ENCODE measurements around the gene NOVA2. TPM values are rescaled to one million over a fixed set of nuclear protein-coding genes. Genes with fewer than 3 reads are reported as not detected.

NOVA2 gene
- polyA plus RNA-seq, 12 donors, result 2.8 to 4.8 (median 3.7) TPM; not detected in 1

DNA sequence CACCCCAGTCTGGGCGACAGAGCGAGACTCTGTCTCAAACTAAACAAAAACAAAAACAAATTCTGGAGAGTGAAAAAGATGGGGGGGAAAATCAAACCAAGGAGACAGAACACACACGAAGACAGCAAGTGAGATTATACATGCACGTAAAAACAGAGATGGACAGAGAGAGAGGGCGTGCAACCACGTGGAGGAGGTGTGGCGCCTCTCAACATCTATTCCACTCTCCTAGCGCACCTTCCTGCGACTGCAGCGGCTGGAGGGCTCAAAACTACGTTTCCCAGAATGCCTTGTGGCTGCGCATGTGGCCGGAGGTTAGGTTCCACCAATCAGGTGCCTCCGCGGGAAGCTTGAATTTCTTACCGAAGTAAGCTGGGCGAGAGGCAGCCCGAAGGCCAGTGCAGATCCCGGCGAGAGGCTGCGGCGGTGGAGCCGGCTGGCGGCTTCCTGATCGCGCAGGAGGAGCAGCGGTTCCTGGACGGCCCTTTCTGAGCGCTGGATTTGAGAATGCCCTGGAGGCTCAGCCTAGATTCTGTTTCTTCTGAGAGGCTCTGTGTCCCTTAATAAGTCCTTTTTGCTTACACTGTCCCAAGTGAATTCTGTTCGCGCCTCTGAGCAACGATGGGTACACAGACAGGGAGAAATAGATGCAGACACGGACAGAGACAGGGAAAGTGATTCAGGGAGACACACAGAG, 46.0 kb downstream of the NOVA2 start:
- peak; percentile 89 for DNase-seq

DNA sequence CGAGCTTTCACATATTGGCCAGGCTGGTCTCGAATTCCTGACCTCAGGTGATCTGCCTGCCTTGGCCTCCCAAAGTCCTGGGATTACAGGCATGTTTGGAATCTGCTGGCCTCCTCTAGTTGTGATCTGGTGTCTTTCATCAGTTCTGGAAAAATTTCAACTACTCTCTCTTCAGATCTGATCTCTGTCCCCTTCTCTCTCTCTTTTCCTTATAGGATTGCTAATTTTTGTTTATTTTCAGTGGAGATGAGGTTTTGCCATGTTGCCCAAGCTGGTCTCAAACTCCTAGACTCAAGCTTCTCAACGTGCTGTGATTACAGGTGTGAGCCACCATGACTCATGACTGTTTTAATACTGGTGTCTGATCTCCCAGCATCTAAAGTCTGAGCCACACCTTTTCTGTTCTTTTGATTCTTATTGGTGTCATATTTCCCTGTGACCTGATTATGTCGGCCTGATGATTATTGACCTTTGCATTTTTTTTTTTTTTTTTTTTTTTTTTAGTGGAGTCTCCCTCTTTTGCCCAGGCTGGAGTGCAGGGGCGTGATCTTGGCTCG, 48.7 kb downstream of the NOVA2 start:
- no peak for DNase-seq

DNA sequence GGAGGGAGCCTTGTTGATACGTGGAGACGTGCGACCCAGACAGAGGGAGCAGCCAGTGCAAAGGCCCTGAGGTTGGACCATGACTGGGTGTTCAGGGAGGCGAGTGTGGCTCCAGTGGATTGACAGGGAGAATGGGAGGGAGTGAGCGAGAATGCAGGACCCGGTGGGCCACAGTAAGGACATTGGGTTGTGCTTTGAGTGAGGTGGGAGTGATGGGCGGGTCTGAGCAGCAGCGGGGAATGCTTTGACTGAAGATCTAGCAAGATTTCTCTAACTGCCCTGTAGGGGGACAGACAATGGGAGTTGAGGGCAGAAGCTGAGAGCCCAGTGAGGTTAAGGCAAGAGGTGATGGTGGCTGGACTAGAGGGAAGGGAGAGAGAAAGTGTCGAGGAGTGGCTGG, 51.4 kb downstream of the NOVA2 start:
- DNase-seq, result no peak

DNA sequence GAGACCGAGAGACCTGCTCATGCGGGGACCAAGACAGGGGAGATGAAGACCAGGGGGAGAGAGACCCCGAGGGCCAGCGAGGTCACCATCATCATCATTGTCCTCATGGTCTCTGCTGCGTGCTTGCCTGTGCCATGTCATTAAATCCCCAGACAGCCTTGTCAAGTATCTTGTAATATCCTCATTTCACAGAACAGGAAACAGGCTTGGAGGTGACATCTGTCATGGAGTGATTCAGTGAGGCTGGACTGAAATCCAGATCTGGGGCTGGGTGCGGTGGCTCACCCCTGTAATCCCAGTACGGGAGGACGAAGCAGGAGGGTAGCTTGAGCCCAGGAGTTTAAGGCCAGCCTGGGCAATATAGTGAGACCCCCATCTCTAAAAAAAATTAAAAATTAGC, 53.2 kb downstream of the NOVA2 start:
- no peak for DNase-seq

DNA sequence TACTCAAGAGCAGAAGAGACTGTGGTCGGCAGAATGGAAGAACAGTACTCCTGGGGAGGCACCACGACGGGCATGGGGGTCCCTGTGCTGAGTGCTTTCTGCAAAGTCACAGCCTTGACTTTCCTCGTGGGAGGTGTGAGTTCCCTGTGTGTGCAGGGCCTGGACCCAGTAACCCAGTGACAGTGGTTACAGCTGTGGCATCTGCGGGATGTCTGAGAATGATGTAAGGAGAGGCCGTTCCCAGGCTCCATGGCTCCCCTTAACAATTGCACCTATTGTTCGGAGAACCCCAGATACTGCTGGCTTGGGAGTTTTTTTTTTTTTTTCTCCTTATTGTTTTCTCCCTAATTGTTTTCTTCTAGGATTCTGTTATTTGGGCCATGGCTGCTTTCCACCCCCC, 54.0 kb downstream of the NOVA2 start:
- DNase-seq, result no peak

DNA sequence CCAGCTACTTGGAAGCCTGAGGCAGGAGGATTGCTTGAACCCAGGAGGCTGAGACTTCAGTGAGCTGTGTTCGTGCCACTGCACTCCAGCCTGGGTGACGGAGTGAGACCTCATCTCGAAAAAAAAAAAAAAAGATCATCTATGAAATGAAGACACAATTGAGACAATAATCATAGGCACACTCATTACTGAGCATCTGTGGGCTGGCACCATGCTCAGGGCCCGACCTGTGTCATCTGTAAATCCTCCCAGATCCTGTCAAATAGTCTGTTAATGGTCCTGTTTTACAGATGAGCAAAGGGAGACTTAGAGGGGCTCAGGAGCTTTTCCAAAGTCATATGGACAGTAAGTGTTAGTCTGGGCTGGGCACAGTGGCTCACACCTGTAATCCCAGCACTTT, 54.9 kb downstream of the NOVA2 start:
- no peak for DNase-seq

DNA sequence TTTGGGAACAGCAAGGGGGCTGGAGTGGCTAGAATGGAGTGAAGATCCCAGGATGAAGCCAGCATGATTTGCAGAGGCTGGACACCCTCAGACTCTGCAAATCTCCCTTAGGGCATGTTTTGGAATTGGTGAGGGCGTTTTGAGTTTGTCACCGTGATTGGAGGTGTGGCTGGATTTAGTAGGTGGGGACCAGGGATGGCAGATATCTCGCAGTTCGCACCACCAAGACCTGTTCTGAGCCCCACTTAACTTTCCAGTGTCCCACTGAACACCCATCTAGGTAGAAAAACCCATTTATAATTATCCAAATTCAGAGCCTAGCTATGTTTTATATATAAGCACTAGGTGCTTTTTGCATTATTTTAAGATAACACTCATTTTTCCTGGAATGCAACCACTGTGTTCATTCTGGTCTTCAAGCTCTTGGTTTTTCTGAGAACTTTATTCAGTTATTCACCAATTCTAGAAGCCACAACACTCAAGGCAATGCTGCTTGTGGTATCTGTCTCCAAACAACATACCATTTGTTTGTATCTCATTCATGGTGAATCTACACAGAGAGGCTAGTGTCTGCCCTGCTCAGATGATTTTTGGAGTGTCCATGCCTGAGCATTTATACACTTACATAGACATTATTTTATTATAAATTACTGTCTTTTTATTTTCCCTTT, 56.1 kb downstream of the NOVA2 start:
- DNase-seq, result no peak

DNA sequence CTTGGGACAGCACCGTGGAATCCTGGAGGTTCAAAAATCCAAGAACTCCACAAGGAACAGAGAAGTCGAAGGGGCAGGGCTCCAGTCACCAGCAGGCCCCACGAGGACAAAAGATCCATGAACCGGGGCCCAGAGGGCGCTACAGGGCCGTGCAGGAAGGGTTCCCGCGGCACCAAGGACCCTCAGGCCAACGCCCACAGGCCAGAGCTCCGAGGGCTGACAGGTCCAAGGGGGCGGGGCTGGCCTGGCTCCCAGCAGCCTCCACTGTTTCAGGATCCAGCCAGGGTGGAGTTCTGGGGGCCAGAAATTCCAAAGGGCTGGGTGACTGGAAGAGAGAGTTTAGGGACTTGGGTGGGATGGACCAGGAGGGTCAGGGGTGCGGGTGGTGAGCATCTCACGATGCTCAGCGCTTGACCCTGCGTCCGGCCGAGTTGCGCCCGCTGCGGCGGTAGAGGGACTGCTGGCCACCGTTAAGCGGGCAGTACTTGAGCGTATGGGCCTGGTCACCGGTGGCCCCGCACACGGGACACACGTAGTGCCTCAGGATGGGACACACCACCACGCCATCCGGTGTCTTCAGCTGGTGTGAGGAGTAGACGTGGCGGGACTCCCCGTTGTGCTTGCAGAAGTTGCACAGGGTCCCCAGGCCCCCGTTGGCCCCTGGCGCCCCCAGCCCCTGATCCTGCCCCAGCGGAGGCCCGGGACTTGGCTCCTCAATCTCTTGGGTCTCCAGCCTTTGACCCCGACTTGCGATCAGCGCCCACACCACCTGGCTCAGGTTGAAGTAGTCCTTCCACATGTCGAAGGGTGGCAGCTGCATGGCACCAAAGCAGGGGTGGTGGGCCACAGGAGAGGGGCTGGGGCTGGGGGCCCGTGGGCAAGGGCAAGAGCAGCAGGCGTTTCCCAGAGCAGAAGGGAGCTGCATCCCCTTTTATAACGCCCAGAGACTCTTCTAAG, 59.5 kb downstream of the NOVA2 start, which contains the start of gene NANOS2:
Gene NANOS2 (minus strand): TSS at position 905 of the 957 bp plus-strand sequence. CDS start 85 bp downstream, at position 820.
- no peak for DNase-seq

DNA sequence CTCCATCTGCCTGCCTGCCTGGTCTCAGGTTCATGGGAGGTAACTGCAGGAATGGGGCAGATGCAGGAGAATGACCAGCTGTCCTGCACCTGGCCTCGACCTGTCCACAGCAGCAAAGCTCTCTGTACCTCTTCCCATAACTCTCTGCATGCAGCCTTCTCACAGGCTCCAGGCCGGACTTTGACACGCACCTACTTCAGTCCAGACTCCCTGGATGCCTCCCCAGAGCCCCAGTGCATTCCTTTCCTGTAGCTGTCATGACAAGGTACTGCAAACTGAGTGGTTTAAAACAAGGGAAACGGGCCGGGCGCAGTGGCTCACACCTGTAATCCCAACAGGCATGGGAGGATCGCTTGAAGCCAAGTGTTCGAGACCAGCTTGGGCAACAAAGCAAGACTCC, 62.4 kb downstream of the NOVA2 start:
- DNase-seq, result no peak

DNA sequence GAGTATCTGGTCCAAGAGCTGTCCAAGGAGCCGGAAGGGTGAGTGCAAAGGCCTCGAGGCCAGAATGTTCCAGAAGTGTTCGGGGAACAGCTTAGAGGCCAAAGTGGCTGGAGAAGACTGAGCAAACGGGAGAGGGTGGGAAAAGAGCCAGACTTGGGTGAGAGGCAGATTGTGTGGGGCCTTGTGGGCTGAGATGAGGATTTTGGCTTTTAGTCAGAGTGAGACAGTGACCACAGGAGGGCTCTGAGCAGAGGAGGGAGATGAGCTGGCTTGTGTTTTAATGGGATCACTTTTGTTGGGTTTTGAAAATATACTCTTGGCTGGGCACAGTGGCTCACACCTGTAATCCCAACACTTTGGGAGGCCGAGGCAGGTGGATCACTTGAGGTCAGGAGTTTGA, 64.7 kb downstream of the NOVA2 start:
- DNase-seq, result no peak

DNA sequence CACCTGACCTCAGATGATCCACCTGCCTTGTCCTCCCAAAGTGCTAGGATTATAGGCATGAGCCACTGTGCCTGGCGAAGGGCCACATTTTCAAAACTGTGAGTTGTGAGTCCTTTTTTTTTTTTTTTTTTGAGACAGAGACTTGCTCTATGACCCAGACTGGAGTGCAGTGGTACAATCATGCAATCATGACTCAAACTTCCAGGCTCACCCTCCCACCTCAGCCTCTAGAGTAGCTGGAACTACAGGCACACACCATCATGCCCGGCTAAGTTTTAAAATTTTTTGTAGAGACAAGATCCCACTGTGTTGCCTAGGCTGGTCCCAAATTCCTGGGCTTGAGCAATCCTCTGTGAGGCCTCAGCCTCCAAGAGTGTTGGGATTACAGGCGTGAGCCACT, 67.4 kb downstream of the NOVA2 start:
- DNase-seq, result no peak

DNA sequence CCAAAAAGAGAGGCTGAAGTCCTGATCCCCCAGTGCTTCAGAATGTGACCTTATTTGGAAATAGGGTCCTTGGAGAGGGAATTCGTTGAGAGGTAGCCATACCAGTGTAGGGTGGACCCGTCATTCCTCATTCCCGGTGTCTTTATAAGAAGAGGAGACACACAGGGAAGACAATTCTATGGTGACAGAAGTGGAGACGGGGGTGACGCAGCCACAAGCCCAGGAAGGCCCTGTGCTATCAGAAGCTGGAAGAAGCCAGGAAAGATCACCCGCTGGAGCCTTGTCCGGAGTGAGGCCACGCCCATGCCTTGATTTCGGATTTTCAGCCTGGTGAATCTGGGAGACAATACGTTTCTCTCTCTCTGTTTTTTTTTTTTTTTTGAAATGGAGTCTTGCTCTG, 68.7 kb downstream of the NOVA2 start:
- no peak for DNase-seq

DNA sequence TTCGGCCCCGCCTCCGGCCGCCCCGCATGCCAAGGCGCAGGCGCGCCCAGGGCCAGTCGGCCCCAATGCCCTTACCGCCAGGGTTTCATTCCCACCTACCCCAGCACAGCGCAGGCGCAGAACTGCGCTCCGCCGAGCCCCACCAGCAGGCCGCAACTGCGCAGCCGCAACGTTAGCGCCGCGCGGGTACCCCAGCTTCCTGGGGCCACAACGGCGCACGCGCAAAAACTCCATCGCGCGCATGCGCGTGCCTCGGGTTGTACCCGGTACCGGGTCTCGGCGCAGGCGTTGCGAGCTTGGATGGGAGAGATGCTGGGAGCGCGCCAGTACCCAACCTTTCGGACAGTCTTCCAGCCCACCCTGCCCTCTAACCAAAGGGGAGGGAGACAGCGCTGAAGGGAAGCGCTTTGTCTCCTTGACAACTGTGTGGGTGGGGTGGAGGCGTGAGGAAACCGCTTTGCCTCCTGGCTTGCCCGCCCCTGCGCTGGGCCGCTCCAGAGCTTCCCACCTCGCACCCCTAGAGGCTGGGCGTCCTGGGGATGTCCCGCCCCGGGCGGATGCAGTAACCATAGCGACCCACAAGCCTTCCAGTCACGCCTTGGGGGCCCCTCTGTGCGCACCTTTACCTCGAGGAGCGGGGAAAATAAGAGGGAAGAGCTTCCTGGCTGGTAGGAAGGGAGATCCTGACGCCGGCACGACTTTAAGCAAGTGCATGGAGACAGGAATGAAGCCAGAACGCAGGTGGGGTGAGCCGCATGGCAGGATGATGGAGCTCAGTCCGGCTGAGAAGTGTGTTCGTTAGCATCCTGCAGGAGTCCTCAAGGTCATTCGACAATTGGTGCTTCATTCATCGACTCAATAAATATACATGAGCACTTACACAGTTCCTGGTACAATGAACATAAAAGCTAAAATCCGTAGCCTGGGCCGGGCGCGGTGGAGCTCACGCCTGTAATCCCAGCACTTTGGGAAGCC, 70.7 kb downstream of the NOVA2 start:
- peak; percentile 99 for DNase-seq

DNA sequence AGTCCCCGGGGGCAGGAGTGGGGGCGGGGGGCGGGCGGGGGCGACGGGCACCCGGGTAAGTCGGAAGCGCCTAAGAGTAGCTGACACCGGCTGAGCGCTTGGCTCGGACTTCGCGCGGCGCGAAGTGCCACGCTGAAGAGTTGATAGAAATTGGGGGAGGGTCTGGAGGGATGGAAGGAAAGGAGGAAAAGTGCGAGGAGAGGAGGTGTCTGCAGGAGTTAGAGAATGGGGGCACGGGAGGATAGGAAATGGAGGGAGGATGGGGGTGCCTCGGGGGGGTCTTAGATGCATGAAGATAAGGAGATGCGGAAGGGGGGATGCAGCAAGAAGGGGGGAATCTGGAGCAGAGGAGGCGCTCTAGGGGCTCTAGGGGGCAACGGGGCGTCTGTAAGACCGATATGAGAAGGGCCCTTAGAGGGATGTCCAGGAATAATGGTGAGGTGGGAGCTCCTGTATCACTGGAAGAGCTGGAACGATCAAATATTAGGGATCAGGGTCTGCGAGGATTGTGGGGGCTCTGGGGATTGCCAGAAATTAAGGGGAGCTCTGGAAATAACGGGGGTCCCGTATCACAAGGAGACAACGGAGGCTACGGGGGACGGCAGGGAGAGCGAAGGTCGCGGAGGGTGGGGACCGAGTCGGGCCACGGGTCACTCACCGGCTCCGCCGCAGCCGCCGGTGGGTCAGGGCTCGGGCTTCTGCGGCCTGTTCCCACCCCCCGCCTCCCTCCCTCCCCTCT, 71.6 kb downstream of the NOVA2 start, which contains the start of gene MYPOP:
Gene MYPOP (minus strand): TSS at position 702 of the 739 bp plus-strand sequence. CDS start 840 bp downstream, outside the sequence.
- no peak for DNase-seq

DNA sequence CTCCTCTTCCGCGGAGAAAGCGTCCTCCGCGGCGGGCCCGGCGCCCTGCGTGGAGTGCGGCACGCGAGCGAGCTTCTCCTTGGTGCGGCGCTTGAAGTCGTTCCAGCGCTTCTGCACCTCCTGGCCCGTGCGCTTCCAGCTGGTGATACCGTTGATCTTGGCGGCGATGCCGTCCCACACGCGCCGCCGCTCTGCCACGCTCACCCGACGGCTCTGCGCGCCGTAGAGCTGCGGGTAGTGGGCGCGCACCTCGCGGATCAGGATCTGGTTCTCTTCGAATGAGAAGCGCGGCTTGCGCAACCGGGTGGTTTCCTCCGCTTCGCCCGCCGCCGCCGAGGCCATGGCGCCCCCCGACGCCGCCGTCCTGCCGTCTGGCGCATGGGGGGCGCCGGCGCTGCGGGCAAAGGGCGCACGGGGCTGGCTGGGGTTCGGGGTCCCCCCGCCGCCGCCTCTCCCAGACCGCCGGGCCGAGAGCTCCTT, 72.2 kb downstream of the NOVA2 start:
- DNase-seq, result no peak

DNA sequence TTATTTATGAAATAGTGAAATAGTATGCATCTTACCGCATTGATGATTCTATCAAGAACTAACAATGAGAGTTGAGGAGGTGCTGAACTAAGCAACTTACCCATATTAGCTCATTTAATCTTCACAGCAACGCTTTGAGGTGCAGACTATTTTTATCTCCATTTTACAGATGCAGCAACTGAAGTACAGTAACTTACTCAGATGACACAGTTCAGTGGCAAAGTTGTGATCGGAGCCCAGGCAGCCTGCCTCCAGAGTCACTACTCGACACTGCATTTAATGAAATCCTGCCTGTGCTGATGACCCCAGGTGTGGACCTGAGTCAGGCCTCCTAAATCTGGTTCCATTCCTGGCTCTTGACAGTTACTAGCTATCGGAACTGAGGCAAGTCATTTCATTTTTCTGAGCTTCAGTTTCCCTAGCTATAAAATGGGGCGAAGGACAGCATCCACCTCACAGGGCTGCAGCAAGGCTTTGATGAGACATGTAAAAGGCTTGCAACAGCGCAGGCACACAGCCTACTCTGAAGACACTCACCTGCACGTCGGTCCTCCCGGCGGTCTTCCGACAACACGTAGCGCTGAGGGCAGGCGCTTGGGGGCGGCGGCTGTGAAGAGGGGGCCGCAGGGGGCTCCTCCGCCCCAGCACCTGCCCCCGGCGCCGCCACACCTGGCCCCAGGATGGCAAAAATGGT, 72.8 kb downstream of the NOVA2 start:
- no peak for DNase-seq

DNA sequence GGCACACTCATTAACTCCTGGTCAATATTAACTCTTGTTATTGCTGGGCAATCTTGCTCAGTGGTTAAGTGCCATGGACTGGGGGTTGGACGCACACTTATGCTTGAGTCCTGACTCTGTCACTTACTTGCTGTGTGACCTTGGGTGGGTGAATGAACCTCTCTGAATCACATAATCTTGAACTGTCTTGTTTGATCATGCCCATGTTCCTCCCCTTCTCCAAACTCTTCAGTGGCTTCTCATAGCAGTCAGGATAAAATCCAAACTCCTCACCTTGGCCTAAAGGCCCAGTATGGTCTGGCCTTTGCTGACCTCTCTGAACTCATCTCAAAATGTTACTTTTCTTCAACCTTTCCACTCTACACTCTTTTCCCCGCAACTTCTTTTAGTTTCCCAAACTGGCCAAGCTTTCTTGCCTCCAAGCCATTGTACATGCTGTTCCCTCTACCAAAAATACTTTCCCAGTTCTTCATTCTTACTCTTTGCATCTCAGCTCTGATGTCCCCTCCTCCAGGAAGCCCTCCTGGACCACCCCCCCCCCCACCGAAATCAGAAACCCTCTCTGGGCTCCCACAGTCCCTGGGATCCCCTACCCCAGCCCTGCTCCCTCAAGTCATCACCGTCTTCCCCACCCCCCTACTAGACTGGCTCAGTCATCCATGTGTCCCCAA, 73.6 kb downstream of the NOVA2 start:
- DNase-seq, result no peak

DNA sequence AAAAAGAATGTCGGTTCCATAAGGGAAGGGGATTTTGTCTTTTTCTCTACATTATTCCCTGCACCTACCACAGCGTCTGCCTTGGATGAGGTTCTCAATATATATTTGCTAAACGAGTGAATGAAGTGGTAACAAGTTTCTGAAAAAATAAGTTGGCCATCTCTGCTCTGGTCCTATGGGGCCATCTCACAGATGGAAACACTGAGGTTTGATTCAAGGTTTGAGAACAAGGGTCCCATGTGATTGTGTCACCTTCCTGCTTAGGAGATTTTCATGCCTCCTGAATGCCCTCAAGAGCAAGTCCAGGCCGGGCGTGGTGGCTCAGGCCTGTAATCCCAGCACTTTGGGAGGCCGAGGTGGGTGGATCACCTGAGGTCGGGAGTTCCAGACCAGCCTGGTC, 74.4 kb downstream of the NOVA2 start:
- no peak for DNase-seq

All from muscle of arm (tissue), 12 donors.